Left colon (tissue), 2 donors: ENCODE measurements around the gene ZFP36L1. TPM values are rescaled to one million over a fixed set of nuclear protein-coding genes. Genes with fewer than 3 reads are reported as not detected.
A peak's percentile ranks its signal among the peaks of the same experiment; 100 is the strongest.

ENCODE experiments used
- ATAC-seq: fragments of 200-7000 bp; cut with Tn5 transposase; one replicate; pipeline ENCODE4 v1.9.1; 2020; ENCODE audit warnings: mild to moderate bottlenecking, moderate library complexity
- DNase-seq, 2 donors: peaks; one replicate each; pipeline ENCODE4 v3.0.0-alpha.2; 2020
- intact Hi-C, 2 donors: fragments of 100-400 bp; cut with DNase I in 1 of 2; cut with micrococcal nuclease in 1 of 2; formaldehyde crosslinking; loops; one replicate each; pipeline versions ENCODE4 v1.11.2 to v1.14.0; 2022; cut with DNase I, micrococcal nuclease
- total RNA-seq, 2 donors: library from RNA; stranded (reverse); fragmentation: NEBNext Ultra II Directional; extraction: Animal tissue kit (Norgen Biotek cat#: 25700); gene quantifications; one replicate each; pipeline ENCODE4 v1.2.1, GENCODE V29; 2021
- donor health status: DM: no; HTN: no; CAD: no.
- donor health status: DM: yes; HTN: yes; CAD: no.

ZFP36L1 gene
- total RNA-seq, 2 donors from 2014 or later = 79.2 to 127 TPM

DNA sequence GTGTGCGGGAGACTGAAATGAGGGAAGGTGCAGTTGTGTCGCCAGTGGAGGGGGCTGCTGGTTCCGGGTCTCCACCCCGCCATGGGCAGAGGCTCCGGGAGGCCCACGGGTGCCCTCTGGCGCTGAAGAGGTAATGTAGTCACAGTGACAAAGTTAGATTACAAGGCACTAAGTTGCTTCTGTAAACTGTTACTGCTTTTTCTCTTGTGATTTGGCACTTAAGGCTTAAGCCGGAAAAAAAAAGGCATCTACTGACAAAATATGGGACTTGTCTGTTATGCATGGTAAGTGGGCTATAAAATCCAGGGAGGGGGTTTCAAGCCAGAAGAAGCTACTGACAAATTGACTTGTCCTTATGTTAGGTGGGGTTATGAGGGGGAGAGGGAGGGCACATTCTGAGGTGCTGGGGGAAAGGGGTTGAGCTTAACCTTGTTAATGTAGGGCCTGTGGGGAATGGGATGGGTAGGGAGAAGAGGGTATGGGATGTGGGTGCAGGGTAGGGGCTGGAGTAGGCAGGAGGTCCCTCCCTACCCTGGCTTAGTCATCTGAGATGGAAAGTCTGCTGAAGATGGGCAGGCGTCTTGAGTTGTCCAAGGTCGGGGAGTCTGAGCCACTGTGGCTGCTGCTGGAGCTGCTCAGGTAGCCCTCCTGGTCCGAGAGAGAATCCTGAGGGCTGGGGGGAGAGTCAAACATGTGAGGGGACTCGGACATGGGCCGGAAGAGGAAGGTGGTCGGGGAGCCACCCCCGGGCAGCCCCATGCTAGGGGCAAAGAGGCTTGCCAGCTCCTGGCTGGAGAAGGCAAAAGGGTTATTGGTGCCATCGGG is 3.7 kb downstream of the ZFP36L1 start:
- ATAC-seq (peak; percentile 25), DNase-seq (peak; percentile 89 to 91)
- intact Hi-C loops = loop anchor here in 1 of 2 donors (2.0 kb wide), 1 partner anchor 540 kb away; no protein-coding TSS in a partner anchor

GRCh38 chr14:68788275-68788995 is 4.4 kb downstream of the ZFP36L1 start:
- intact Hi-C loops = loop anchor here in 1 of 2 donors (2.0 kb wide), 1 partner anchor 540 kb away; no protein-coding TSS in a partner anchor
- DNase-seq (peak in 1 of 2 donors; percentile 1), ATAC-seq (no peak)

- ATAC-seq = no peak
- intact Hi-C loops = no loop called here
Observed at GRCh38 chr14:68787092-68787992, 5.5 kb downstream of the ZFP36L1 start.

GRCh38 chr14:68786491-68787091 is 6.3 kb downstream of the ZFP36L1 start:
- ATAC-seq (no peak), DNase-seq (peak in 1 of 2 donors; percentile 20)
- intact Hi-C loops = no loop called here

More at GRCh38 chr14:68787092-68787992, 5.5 kb downstream of the ZFP36L1 start:
- peak in 1 of 2 donors; percentile 46 for DNase-seq

GRCh38 chr14:68785534-68786490 is 7.1 kb downstream of the ZFP36L1 start:
- ATAC-seq = no peak
- DNase-seq = peak in 1 of 2 donors; percentile 31
- intact Hi-C loops = no loop called here

DNA sequence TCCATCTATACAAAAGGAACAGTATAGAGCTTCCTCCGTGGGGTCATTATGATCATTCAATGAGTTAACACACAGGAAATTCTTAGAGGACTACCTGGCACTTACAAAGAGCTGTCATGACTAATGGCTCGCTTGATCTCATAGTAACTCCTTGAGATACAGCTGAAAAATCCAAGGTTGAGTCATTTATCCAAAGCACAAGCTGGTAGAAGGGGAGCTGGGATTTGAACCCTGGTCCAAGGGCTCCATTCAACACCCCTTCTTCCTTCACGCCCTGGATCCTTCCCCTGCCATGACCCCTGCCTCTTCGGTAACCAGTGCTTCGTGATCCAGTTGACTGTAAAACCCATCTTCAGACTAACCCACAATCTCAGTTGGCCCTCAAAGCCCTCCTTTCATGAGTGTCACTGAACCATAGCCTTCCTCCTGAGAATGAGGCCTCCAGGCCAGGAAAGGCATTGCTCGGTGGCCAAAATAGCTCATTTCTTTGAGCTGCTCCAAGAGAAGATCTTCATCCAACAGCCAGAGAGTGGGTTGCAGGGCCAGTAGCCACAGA is 7.8 kb downstream of the ZFP36L1 start:
- intact Hi-C loops = no loop called here
- DNase-seq (no peak), ATAC-seq (no peak)

GRCh38 chr14:68784226-68784910 is 8.5 kb downstream of the ZFP36L1 start:
- intact Hi-C loops = no loop called here
- DNase-seq (peak; percentile 76 to 89), ATAC-seq (peak; percentile 75)

GRCh38 chr14:68783408-68784225 is 9.2 kb downstream of the ZFP36L1 start:
- intact Hi-C loops = no loop called here
- ATAC-seq (peak; percentile 63), DNase-seq (peak; percentile 53 to 73)

DNA sequence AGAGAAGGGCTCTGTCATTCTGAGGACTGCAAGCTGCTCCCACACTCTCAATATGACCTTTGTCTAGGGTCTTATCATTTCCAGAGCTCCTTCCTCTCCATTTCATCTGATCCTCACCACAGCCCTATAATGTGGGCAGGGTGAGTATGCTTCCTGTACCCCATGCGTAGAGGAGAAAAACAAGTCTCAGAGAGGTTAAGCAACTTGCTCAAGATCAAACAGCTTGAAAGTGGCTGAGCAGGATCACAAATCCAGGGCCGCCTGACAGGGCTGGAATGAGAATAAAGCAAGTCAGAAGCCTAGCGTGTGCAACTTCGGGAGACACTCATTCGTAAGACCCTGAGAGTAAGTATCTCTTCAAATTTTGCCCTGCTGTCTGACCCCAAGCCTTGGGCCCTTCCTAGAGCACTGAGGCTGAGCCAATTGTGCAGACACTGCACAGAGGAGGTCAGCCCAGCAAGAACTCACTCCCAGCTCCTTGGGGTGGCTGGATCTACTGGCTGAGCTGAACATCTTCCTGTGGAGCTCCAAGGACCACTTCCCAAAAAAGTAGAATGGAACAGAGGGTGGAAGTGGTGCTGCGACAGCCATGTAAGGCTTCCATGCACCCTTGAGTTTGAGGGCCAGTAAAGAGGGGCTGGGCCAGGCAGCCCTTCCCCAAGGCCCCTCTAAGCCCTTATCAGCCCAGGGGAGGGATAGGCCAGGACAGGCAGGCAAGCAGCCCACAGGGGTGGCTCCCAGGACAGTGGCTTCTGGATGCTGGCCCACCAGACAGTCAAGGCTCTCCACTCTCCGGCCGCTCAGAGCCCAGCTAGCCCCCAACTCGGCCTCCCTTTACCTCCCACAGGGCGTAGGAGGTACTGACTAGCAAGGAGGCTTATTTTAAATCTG is 10.5 kb downstream of the ZFP36L1 start:
- intact Hi-C loops = no loop called here
- ATAC-seq (no peak), DNase-seq (no peak)

- ATAC-seq (peak; percentile 49), DNase-seq (peak; percentile 66 to 71)
- intact Hi-C loops = no loop called here
Observed at GRCh38 chr14:68781161-68782021, 11.5 kb downstream of the ZFP36L1 start.

GRCh38 chr14:68780358-68781160 is 12.3 kb downstream of the ZFP36L1 start:
- intact Hi-C loops = no loop called here
- peak; percentile 48 for ATAC-seq
- peak; percentile 69 to 80 for DNase-seq

DNA sequence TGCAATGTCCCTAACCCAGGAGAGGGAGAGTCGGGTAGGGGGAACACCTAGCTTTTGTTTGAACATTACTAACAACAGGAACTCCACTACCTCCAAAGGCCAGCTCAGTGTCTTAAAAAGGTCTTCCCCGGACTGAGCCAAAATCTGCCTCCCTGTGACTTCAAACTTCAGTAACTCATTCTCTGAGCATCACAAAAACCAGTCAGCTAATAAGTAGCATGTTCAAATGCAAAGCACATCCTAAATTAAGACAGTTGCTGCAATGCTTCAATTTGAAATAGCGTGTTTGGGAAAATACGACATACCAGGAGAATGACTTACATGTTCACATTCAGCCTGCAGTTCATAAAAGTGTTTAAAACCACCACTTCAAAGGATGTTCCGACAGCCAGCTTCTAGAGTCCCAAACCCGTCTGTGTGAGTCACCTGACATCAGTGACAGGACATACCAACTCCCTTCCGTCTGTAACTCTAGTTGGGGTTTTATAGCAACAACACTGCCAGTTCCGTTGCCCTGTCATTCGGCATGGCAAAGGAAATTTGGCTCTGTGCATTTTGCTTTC is 13.0 kb downstream of the ZFP36L1 start:
- intact Hi-C loops = no loop called here
- DNase-seq (peak; percentile 38 to 72), ATAC-seq (peak; percentile 30)

- ATAC-seq = no peak
- intact Hi-C loops = no loop called here
- DNase-seq = no peak
Observed at GRCh38 chr14:68777644-68778043, 15.2 kb downstream of the ZFP36L1 start.
